Measurements from ENCODE around the gene TTC1.

DNA sequence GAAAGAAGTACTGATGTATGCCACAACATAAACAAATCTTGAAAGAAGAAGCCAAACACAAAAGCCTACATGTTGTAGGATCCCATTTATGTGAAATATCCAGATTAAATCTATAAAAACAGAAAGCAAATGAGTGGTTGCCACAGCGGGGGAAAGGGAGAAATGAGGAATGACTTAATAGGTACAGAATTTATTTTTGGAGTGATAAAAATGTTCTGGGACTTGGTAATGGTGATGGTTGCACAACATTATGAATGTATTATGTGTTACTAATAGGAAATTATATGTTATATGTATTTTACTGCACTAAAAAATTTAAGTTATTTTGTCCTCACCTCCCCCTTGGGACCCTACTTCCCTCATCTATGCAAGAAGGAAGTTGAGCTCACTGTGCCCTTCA is 16.4 kb upstream of the TTC1 start:
- no peak for TF ChIP-seq POLR2A (IDR thresholded peaks at IDR 0.05)
- TF ChIP-seq, protein P1, sequence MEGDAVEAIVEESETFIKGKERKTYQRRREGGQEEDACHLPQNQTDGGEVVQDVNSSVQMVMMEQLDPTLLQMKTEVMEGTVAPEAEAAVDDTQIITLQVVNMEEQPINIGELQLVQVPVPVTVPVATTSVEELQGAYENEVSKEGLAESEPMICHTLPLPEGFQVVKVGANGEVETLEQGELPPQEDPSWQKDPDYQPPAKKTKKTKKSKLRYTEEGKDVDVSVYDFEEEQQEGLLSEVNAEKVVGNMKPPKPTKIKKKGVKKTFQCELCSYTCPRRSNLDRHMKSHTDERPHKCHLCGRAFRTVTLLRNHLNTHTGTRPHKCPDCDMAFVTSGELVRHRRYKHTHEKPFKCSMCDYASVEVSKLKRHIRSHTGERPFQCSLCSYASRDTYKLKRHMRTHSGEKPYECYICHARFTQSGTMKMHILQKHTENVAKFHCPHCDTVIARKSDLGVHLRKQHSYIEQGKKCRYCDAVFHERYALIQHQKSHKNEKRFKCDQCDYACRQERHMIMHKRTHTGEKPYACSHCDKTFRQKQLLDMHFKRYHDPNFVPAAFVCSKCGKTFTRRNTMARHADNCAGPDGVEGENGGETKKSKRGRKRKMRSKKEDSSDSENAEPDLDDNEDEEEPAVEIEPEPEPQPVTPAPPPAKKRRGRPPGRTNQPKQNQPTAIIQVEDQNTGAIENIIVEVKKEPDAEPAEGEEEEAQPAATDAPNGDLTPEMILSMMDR (IDR thresholded peaks at IDR 0.05) = no peak

Measured in heart left ventricle (tissue), 13 donors.